SH-SY5Y (cell line): ENCODE data around the gene G6PC1.

Experiments
- GATA2 ChIP-seq: IDR thresholded peaks from 2 replicates; pipeline ENCODE4 v1.6.1; 2011; ENCODE audit warnings: mild to moderate bottlenecking, low read depth, low read length
- GATA3 ChIP-seq: IDR thresholded peaks from 2 replicates; pipeline ENCODE4 v1.6.1; 2011; ENCODE audit warnings: low read depth, mild to moderate bottlenecking, low read length, moderate library complexity

DNA sequence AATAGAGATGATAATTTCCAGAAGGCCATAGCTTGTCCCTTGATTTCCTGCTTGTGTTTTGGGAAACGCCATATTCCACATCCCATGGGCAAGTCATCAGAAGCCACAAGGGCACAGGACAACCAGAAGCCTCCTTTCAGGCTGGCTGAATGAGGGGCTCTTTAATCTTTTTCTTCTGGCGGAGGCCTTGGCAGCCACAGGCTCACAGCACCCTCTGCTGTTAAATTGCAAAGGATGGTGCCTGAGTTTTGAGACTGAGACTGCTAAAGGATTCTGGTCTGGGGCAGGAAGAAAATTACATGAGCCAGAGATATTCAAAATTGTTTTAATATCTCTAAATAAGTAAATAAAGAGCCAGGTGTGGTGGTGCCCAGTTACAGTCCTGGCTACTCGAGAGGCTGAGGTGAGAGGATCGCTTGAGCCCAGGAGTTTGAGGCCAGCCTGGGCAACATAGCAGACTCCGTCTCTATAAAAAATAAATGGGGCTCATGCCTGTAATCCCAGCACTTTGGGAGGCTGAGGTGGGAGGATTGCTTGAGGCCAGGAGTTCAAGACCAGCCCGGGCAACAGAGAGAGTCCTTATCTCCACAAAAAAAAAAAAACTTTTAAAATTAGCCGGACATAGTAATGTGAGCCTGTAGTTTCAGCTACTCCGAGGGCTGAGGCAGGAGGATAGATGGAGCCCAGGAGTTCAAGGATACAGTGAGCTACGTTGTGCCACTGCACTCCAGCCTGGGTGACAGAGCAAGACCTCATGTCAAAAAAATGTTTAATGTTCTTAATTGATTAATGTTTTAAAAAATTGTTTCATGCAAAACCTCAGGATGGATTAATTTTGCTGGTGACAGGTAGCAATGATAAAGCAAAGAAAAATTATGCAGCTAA lies 37.4 kb downstream of the G6PC1 start:
- TF ChIP-seq GATA2: no peak
- no peak for TF ChIP-seq GATA3
